Hematopoietic multipotent progenitor cell (in vitro differentiated cells): Measurements from ENCODE around the gene FOXL2NB. TPM values are rescaled to one million over a fixed set of nuclear protein-coding genes. Genes with fewer than 3 reads are reported as not detected.

Experiments used
- DNase-seq, 3 donors: peaks; one replicate each; pipeline ENCODE4 v3.0.0-alpha.2; 2011 to 2015; ENCODE audit warnings: low read depth in 2 of 3, low spot score in 2 of 3
- total RNA-seq: library from RNA; depleted of rRNA; stranded (reverse); fragments of >200 nt; gene quantifications from one replicate; pipeline ENCODE4 v1.2.3, GENCODE V29; 2012

Gene FOXL2NB
- total RNA-seq, 1 donor: under 0.01 TPM

DNA sequence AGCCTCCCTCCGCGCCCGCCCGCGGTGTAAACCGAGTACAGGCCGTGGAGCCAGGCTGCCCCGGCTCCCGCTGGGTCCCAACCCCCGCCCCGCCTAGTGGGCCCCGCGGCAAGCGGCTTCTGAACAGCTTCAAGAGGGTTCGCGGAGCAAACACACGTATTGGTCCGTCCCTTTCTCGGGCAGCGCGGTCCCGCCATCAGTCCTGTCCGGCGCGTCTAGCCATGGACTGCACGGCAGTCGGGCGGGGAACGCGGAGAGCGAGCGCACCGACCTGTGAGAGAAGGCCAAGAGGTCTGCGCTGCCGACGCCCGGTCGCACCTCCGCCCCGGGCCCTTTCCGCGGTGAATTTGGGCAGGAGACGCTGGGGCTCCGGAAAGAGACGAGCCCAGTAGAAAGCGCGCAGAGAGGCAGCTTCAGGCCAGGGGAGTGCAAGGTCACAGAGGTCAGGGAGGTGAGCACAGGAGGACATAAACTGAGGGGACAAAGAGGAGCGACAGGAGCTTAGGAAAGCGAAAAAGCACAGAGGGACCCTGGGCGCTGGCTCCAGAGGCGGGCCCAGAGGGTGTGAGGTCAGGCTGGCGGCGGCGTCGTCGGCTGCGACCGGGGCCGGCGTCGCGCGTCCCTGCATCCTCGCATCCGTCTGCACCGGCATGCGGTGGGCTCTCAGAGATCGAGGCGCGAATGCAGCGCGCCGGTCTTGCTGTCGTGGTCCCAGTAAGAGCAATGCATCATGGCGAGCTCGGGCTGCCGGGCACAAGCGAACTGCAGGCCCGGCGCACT lies 1.9 kb upstream of the FOXL2NB start:
- peak in 2 of 3 donors; percentile 30 to 50 for DNase-seq

DNA sequence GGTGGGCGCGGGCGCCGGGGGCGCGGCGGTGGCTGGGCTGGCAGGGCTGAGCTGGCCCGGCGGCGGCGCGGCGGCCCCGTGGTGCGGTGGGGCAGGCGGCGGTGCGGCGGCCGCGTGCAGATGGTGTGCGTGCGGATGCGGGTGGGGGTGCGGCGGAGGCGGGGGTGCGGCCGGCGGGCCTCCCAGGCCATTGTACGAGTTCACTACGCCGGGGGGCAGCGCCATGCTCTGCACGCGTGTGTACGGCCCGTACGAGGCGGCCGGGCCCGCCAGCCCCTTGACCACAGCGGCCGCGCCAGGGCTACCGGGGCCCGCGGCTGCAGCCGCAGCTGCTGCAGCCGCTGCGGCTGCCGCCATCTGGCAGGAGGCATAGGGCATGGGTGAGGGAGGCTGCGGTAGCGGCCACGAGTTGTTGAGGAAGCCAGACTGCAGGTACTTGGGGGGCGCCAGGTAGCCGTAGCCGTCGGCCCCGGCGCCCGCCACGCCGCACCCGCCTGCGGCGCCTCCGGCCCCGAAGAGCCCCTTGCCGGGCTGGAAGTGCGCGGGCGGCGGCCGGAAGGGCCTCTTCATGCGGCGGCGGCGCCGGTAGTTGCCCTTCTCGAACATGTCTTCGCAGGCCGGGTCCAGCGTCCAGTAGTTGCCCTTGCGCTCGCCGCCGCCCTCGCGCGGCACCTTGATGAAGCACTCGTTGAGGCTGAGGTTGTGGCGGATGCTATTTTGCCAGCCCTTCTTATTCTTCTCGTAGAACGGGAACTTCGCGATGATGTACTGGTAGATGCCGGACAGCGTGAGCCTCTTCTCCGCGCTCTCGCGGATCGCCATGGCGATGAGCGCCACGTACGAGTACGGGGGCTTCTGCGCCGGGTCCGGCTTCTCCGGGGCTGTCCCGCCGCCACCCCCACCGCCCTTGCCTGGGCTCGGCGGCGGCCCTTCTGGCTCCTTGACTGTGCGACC lies 1.0 kb upstream of the FOXL2NB start:
- DNase-seq: peak in 2 of 3 donors; percentile 43 to 61

DNA sequence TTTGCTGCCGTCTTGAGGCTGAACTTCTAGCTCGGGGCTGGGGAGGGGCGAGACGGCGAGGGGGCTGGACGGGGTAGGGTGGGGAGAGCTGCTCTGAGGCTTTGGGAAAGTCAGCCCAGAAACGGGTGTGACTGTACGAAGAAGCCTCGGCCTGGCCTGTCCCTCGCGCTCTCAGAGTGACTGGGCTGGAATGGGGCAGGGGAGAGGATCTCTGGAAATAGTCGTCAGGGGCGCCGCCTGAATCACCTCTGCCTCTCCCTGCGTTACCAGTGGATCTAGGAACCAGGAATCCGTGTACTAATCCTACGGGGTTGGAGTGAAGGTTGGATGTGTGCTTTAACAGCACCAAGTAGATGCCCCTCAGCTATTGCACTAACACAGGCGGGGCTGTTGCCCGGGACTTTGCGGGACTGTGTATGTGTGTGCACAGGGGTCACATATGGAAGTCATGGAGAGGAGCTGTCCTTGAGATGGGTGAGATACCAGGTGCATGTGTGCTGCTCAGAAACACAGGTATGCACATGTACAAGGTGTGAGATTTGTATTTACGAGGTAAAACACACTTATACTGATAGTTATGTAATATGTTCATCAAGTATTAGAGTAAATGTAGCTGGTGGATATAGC lies 591 bp downstream of the FOXL2NB start:
- DNase-seq: no peak

DNA sequence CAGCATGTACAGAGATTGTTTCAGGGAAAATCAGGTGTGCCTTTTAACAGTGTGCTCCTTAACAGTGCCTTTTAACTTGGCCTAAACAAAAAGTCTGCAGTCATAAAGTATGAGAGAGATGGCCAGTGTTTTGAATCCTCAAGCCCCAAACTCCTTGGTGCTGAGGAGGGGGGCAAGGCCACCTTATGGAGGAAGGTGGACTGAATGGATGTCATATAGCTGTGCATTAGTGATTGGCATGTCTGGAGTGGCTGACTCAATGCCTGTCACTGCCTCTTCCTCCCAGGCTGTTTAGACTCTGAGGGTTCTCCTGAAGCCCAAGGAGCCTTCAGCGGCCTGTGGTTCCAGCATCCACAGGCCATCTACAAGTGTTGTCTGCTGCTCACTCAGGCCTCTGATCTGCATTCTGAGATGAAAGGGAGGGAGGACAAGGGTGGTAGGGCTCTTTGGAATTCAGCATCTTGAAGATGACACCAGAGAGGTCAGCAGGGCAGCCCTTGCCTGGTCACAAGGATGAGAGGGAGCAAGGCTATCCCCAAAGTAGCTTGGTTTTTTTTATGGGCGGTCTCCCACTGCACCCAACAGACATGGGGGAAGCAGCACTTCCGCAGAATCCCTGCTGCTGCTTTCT lies 1.5 kb downstream of the FOXL2NB start:
- no peak for DNase-seq

DNA sequence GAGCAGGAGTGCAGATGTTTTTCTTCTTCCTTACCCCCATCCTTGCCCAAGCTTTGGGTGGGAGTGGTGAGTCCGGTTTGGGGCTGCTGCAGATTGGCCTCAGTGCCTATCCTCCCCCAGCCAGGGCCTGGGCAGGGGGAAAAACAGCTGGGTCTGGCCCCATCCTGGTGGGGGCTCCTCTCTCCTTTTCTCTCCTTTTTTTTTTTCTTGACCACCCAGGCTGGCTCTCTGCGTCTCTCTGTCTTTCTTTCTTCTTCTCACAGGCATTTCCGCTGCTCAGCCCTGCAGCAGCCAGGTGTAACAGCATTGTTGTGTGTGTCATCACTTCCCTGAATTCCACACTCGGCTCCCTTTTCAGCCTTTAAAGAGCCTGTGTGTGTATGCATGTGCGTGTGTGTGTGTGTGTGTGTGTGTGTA lies 2.0 kb downstream of the FOXL2NB start:
- DNase-seq: no peak

DNA sequence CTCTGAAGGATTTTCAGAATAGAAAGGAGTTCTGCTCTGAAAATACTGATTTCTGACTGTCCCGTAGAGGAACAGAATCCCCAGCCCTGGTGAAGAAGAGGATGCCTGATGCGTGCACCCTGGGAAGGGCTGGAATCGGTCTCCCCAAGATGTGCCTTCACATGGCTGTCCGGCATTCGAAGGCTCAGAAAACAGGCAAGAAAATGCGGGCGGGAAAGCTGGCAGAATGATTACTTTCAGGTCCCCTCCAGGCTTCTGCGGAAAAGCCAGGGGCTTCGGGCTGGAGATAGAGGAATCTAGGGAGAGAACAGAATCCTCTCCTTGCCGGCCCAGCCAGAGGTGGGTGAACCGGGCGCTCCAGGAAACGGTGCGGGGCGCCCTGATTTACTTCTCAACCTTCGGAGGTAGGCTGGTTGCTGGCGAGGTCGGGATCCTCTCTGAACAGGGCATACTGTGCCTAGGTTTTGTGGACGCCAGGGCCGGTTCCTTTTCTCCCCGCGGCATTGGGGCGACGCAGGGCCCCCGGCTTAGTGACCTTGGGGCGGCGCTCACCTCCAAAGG lies 2.5 kb downstream of the FOXL2NB start:
- no peak for DNase-seq

DNA sequence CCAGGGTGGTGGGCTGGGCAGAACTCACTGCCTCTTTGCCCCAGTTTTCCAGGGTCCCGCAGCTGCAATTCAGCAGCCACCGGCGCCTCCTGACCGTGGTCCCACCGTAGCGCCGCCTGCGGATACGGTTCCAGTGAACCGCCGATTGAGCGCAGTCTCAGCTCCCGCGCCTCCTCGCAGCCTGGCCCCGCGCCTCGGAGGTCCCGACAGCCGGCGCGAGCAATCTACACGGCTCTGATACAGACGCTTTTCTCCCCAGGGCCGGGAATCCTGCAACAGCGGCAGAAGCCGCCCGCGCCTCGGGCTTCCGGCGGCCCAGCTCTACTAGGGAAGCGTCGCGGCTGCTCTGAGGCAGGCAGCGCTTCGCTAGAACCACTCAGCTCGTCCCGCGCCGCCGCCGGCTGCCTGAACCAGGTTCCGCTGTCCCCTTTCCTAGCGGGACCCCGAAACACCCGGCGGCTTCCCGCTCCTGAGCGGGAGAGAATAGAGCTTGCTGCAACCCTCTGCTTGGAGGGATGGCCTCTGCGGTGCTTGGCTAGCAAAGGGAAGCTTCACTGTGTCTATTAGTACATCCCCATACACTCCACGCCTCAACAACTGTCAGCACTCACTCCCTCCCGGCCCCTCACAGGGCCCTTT lies 3.1 kb downstream of the FOXL2NB start:
- no peak for DNase-seq

DNA sequence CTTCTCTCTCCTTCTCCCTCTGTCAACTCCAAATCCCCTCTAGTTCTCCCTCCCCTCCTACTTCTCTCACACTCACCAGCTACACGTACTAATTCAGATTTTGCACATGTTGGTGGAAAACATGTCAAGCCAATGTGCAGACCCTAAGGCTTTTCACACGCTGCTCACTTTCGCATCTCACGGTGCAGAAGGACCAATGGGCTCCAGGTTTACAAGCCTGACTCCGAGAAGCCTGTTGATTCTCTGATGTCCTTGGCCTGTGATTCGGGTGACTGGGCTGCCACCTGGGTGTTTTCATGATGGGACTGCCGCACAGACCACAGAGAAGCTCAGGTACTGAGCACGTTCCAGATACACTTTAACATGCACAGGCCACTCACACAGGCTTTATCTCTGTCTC lies 3.7 kb downstream of the FOXL2NB start:
- DNase-seq: no peak

DNA sequence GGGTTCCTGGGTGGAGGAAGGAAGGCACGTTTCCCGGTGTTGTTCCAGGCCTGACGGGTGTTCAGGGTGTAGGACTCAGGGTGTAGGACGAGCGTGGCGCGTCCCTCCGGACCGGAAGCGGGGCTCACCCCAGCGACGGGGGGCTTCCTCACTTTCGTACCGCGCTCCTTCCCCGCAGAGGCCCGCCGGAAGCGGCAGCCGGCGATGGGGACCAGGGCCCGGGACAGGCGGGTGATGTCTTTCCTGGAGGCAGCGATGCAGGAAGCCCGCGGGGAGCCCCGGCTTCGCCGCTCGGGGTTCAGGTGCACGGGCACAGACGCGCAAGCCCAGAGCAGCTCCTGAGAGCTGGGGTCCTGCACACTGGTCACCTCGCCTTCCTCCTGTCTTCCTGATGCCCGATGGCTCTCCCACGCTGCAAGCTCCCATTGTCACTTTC lies 13.4 kb downstream of the FOXL2NB start:
- DNase-seq: no peak

DNA sequence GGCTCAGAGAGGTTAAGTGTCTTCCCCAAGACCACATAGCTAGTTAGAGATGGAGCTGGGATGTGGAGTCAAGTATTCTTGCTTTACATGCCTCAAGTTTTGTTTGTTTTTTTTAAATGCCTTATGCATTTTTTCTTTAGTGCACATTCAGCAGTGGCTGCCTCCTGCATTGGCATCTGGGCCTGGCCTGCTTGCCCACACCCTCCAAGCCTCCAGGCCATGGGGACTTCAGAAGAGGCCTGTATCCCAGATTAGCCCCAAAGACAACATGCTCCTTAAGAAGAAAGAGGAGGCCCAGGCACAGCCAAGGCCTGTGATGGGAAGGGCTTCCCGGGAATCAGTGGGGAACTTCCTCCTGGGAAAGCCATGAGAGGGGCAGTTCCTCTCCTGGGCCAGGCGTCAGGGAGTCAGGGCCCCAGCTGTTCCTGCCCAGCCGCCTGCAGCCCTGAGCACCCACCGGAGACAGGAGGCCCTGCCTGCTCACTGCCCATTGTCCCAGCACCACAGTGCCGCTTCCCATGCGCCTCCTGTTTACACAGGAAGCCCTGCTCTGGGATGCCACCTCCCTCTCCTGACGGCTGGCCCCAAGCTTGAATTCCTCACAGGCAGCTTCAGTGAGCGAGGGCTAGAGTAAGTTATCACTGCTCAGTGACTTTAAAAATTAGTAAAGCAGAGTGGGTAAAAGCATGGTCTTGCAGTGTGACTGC lies 16.0 kb downstream of the FOXL2NB start:
- no peak for DNase-seq

DNA sequence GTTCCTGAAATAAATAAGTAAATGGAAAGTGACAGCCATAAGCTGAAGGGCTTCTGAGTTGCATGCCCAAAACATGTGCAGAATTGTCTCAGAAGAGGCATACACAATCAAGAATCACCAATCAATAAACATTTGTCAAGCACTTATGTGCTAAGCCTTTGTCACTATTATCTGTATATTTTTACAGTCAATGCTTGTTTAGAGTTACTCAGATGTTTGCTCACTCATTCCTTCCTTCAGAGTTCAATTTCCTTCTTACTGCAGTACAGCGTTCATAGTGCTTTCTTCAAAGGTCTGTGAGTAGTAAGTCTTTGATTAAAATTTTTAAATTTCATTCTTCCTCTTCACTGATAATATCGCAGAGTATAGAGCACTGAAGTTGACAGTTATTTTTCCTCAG lies 17.2 kb downstream of the FOXL2NB start:
- DNase-seq: no peak

DNA sequence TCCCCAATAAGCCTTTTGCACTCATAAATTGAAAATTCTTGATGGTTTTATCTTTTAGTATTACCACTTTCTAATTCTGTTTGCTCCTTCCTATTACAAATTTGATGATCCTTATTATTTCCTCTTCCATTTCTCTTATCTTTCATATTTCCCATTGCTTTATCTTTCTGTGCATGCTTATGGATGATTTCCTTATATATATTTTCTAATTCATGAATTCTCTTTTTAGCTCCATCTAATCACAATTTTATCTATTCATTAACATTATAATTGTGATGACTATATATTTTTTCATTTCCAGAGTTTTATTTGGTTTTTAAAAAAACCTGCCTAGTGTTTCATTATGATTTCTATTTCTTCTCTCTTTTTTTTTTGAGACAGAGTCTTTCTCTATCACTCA lies 17.9 kb downstream of the FOXL2NB start:
- no peak for DNase-seq

DNA sequence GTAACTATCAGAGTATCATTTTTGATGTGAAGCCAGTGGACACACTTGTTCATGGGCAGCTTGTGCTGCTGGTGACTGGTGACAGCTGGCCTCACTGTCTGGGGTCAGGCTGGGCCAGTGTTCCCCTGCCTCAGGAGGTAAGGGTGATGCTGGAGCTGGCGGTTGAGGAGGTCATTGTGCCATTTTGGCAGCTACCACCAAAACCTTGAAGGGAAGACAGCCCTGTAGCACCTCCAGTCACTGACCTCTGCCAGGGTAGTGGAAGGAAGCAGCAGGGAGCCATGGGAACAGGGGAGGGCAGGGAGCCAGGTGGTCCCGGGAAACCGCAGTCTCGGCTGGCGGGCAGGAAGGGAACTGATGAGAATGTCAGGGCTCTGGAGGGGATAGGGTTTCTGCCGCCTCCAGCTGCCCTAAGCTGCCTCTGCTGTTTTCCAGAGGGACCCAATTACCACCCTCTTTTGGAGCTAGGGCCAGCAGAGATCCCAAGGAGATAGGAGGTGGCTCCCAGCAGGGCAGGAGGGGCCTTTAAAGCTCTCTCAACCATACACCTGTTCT lies 24.8 kb downstream of the FOXL2NB start:
- no peak for DNase-seq

DNA sequence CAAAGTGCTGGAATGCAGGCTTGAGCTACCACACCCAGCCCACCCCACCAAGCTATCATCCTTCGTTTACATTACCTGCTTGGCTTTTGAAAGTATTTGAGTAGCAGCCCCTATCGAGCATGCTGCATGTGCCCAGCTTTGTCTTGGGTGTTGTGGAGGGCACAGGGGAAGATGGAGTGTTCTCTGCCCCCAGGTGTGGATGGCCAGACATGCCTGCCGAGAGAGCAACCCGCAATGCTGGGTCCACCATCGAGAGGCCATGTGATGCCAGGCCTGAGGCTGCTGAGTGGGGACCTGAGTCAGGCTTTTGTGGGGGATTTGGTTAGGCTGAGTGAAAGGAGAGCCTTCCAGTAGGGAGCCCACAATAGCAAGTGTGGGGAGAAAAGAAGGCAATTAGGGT lies 25.9 kb downstream of the FOXL2NB start:
- DNase-seq: no peak

DNA sequence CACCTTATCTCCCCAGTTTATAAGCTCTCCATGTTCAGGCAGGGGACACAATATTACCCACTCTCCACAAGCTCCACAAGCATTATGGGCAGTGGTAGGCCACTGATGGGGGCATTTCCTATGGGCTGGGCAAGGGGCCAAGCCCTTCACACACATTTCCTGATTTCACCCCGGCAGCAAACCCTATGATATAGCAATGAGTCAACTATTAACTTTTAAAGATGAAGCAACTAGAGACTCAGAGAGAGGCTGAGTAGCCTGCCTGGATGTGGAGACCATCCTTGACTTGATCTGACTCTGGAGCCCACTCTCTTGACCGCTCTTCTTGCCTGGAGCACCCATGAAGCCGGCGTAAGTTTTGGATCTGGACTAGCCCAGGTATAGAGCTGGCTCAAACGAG lies 27.4 kb downstream of the FOXL2NB start:
- DNase-seq: peak in 2 of 3 donors; percentile 46 to 72

DNA sequence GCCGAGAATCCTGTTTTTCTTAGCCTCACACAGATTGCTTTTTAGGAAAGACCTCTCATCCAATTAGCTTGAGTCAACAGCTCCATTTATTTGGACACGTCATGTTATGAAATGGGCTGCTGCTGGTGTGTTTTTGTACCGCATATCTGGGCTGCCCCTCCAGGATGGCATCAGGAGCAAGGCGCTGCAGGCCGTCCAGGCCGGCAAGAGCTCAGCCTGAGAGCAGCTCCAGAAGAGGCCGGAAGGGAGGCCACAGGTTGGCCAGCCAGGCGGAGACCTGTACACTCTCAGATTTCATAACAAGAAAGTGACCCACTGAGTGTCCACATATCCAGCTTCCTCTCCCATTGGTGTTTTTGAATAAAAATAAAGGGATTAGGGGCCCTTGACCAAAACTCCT lies 28.3 kb downstream of the FOXL2NB start:
- no peak for DNase-seq

DNA sequence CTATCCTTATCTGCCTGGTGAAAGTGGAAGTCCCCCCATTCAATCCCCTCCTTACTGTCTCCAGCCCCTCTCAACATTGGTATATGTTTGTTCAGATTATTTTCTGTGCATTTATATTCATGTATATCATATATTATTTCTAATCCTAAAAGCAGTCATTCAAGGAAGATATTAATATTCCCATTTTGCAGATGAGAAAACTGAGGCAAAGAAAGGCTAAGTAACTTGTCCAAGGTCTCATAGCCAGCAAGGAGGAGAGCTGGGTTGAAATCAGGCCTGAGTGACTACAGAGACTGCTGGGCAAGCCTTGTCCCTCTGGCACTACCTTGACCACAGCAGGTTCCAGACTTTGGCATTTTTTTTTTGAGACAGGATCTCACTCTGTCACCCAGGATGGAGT lies 29.0 kb downstream of the FOXL2NB start:
- no peak for DNase-seq

DNA sequence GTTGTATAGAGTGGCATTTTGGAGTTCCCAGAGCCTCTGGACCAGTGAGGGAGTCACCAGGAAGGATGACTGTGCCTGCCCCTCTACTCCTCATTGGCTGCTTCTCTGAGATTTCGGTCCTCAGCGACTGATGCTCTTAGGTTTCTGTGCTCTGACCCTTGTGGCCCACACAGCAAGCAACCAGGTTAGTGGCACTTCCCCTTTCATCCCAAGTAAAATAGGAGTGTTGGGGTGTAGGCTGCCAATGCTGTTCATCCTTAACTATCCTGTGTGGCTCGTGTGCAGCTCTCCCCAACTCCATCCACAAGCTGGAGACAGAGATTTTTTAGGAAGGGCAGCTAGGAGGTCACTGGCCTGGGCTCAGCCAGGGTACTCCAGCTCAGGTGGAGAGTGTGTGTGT lies 37.8 kb downstream of the FOXL2NB start:
- DNase-seq: no peak

DNA sequence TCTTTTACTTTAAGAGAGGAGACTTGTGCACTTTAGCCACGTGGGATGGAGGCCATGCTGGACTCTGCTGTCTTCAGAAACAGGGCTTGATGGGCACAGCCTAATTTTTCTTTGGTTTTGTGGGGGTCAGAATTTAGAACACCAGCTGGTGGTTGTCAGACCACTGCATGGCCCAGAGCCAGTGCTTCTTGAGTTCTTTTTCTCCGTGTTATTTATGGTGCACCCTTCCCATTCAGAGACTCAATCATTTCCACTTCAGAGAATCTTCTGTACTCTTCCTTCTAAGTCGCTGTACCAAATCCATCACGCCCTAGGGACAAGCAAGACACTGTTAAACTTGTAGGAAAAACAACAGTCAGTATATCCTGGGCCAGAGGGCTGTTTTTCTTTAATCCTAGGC lies 38.9 kb downstream of the FOXL2NB start:
- no peak for DNase-seq
